ENCODE data around the gene MEOX1.

MEOX1 gene

GRCh38 chr17:43637563-43638323, 24.0 kb downstream of the MEOX1 start:
- no peak for DNase-seq (ENCODE audit: low read depth)
- TF ChIP-seq CTCF (IDR thresholded peaks at IDR 0.05; ENCODE audit: low read depth, low read length), result no peak
- no peak for TF ChIP-seq MYC (IDR thresholded peaks at IDR 0.05; ENCODE audit: low read depth, low read length)
- no peak for TF ChIP-seq MAX (IDR thresholded peaks at IDR 0.05; ENCODE audit: low read depth, low read length)
- TF ChIP-seq POLR2A (IDR thresholded peaks at IDR 0.05; ENCODE audit: extremely low read depth, insufficient read length), result no peak
- H3K4me3 ChIP-seq (ENCODE audit: low read depth, low read length), result no peak overlapping the region

- H3K4me3 ChIP-seq (ENCODE audit: low read depth, low read length), result no peak overlapping the region
- TF ChIP-seq MAX (IDR thresholded peaks at IDR 0.05; ENCODE audit: low read depth, low read length), result no peak
- no peak for TF ChIP-seq MYC (IDR thresholded peaks at IDR 0.05; ENCODE audit: low read depth, low read length)
- TF ChIP-seq POLR2A (IDR thresholded peaks at IDR 0.05; ENCODE audit: extremely low read depth, insufficient read length), result no peak
- no peak for DNase-seq (ENCODE audit: low read depth)
Measured at GRCh38 chr17:43636426-43636825, 25.3 kb downstream of the MEOX1 start.

- no peak for DNase-seq (ENCODE audit: low read depth)
- no peak for TF ChIP-seq POLR2A (IDR thresholded peaks at IDR 0.05; ENCODE audit: extremely low read depth, insufficient read length)
- no peak for TF ChIP-seq MAX (IDR thresholded peaks at IDR 0.05; ENCODE audit: low read depth, low read length)
- TF ChIP-seq CTCF (IDR thresholded peaks at IDR 0.05; ENCODE audit: low read depth, low read length), result no peak
- TF ChIP-seq MYC (IDR thresholded peaks at IDR 0.05; ENCODE audit: low read depth, low read length), result no peak
- no peak overlapping the region for H3K4me3 ChIP-seq (ENCODE audit: low read depth, low read length)
Measured at GRCh38 chr17:43634591-43635125, 27.1 kb downstream of the MEOX1 start.

- DNase-seq (ENCODE audit: low read depth), result no peak
- TF ChIP-seq POLR2A (IDR thresholded peaks at IDR 0.05; ENCODE audit: extremely low read depth, insufficient read length), result no peak
- TF ChIP-seq MYC (IDR thresholded peaks at IDR 0.05; ENCODE audit: low read depth, low read length), result no peak
- no peak for TF ChIP-seq CTCF (IDR thresholded peaks at IDR 0.05; ENCODE audit: low read depth, low read length)
- TF ChIP-seq MAX (IDR thresholded peaks at IDR 0.05; ENCODE audit: low read depth, low read length), result no peak
- no peak overlapping the region for H3K4me3 ChIP-seq (ENCODE audit: low read depth, low read length)
Measured at GRCh38 chr17:43632221-43632620, 29.5 kb downstream of the MEOX1 start.

GRCh38 chr17:43631429-43631828, 30.3 kb downstream of the MEOX1 start:
- no peak for DNase-seq (ENCODE audit: low read depth)
- H3K4me3 ChIP-seq (ENCODE audit: low read depth, low read length), result no peak overlapping the region
- TF ChIP-seq CTCF (IDR thresholded peaks at IDR 0.05; ENCODE audit: low read depth, low read length), result no peak
- TF ChIP-seq POLR2A (IDR thresholded peaks at IDR 0.05; ENCODE audit: extremely low read depth, insufficient read length), result no peak
- TF ChIP-seq MYC (IDR thresholded peaks at IDR 0.05; ENCODE audit: low read depth, low read length), result no peak
- TF ChIP-seq MAX (IDR thresholded peaks at IDR 0.05; ENCODE audit: low read depth, low read length), result no peak

GRCh38 chr17:43628089-43628650, 33.6 kb downstream of the MEOX1 start:
- TF ChIP-seq POLR2A (IDR thresholded peaks at IDR 0.05; ENCODE audit: extremely low read depth, insufficient read length), result no peak
- no peak for TF ChIP-seq MAX (IDR thresholded peaks at IDR 0.05; ENCODE audit: low read depth, low read length)
- no peak for TF ChIP-seq CTCF (IDR thresholded peaks at IDR 0.05; ENCODE audit: low read depth, low read length)
- no peak for TF ChIP-seq MYC (IDR thresholded peaks at IDR 0.05; ENCODE audit: low read depth, low read length)
- no peak overlapping the region for H3K4me3 ChIP-seq (ENCODE audit: low read depth, low read length)
- DNase-seq (ENCODE audit: low read depth), result no peak

All from NB4 (cell line).